CD14-positive monocyte (primary cell): ENCODE results near the gene OR51A4. TPM values are rescaled to one million over a fixed set of nuclear protein-coding genes. Genes with fewer than 3 reads are reported as not detected.

Experiments used
- DNase-seq, 3 donors: peaks; one replicate each; pipeline ENCODE4 v3.0.0-alpha.2; 2011 to 2022
- H2AFZ ChIP-seq: 2 replicates; pipeline ENCODE4 v1.6.0; 2012; ENCODE audit warnings: mild to moderate bottlenecking, low read depth, low read length, inconsistent platforms; ENCODE audit not compliant: insufficient read depth, poor library complexity, severe bottlenecking
- H3K27ac ChIP-seq, 2 donors: 1 replicate in 1 of 2; 2 replicates in 1 of 2; pipeline ENCODE4 v1.5.1; 2012 to 2013; ENCODE audit warnings: low read length in 2 of 2, control low read depth in 1 of 2, inconsistent platforms in 1 of 2, low read depth in 1 of 2, mild to moderate bottlenecking in 1 of 2
- H3K27me3 ChIP-seq, 2 donors: one replicate each; pipeline versions ENCODE4 v1.6.0 to v1.6.1; 2011 to 2013; ENCODE audit warnings: low read length in 2 of 2; ENCODE audit not compliant: control insufficient read depth in 2 of 2, insufficient read depth in 2 of 2
- H3K36me3 ChIP-seq, 2 donors: replicated peaks in 1 of 2; 1 replicate in 1 of 2; 2 replicates in 1 of 2; pipeline versions ENCODE4 v1.5.1 to v1.6.1; 2012 to 2013; ENCODE audit warnings: low read length in 2 of 2, control low read depth in 1 of 2, inconsistent platforms in 1 of 2, mild to moderate bottlenecking in 1 of 2; ENCODE audit not compliant: insufficient read depth in 2 of 2, control insufficient read depth in 1 of 2
- H3K4me1 ChIP-seq, 2 donors: 1 replicate in 1 of 2; 2 replicates in 1 of 2; pipeline versions ENCODE4 v1.5.1 to v1.6.1; 2012 to 2013; ENCODE audit warnings: low read length in 2 of 2, control low read depth in 1 of 2, inconsistent platforms in 1 of 2, mild to moderate bottlenecking in 1 of 2, moderate library complexity in 1 of 2; ENCODE audit not compliant: insufficient read depth in 2 of 2, control insufficient read depth in 1 of 2
- H3K4me2 ChIP-seq: replicated peaks from 2 replicates; pipeline ENCODE3; 2012; ENCODE audit warnings: low read length, moderate library complexity, mild to moderate bottlenecking; ENCODE audit not compliant: poor library complexity, severe bottlenecking; ENCODE audit errors: extremely low read depth
- H3K4me3 ChIP-seq, 3 experiments: fragments of 200-600 bp in 1 of 3; sonication (generic) in 1 of 3; replicated peaks in 1 of 3; 1 replicate in 2 of 3; 2 replicates in 1 of 3; pipeline ENCODE4 v1.5.1; 2011 to 2013; ENCODE audit warnings: low read length in 3 of 3, mild to moderate bottlenecking in 3 of 3, control low read depth in 2 of 3, low read depth in 2 of 3, inconsistent platforms in 1 of 3, moderate library complexity in 1 of 3
- H3K79me2 ChIP-seq: 2 replicates; pipeline ENCODE4 v1.6.0; 2012; ENCODE audit warnings: mild to moderate bottlenecking, control low read depth, inconsistent platforms, low read length, moderate library complexity; ENCODE audit not compliant: insufficient read depth
- H3K9ac ChIP-seq: 2 replicates; pipeline ENCODE4 v1.6.0; 2017; ENCODE audit warnings: low read length, mild to moderate bottlenecking; ENCODE audit not compliant: insufficient read depth, poor library complexity, severe bottlenecking
- H3K9me3 ChIP-seq, 2 donors: replicated peaks in 1 of 2; 1 replicate in 1 of 2; 2 replicates in 1 of 2; pipeline versions ENCODE4 v1.5.1 to v1.6.1; 2012 to 2013; ENCODE audit warnings: low read length in 2 of 2, control low read depth in 1 of 2; ENCODE audit not compliant: control insufficient read depth in 1 of 2, insufficient read depth in 1 of 2
- H4K20me1 ChIP-seq: 2 replicates; pipeline ENCODE4 v1.6.0; 2012; ENCODE audit warnings: mild to moderate bottlenecking, low read length, control low read depth, moderate library complexity; ENCODE audit not compliant: insufficient read depth
- H3K27ac Mint-ChIP-seq, 7 donors: one replicate each; pipeline ENCODE4 v1.8.0; 2020; ENCODE audit warnings: mild to moderate bottlenecking in 7 of 7, mixed read lengths in 7 of 7, moderate library complexity in 6 of 7, inconsistent platforms in 2 of 7
- H3K27me3 Mint-ChIP-seq, 3 donors: one replicate each; pipeline ENCODE4 v1.8.0; 2021 to 2022; ENCODE audit warnings: low read depth in 3 of 3, mild to moderate bottlenecking in 3 of 3, mixed read lengths in 3 of 3, moderate library complexity in 3 of 3, inconsistent platforms in 1 of 3
- H3K36me3 Mint-ChIP-seq, 2 donors: one replicate each; pipeline ENCODE4 v1.8.0; 2020; ENCODE audit warnings: mixed read lengths in 2 of 2, inconsistent platforms in 1 of 2, mild to moderate bottlenecking in 1 of 2
- H3K4me1 Mint-ChIP-seq: one replicate; pipeline ENCODE4 v1.8.0; 2020; ENCODE audit warnings: mild to moderate bottlenecking, mixed read lengths
- H3K4me3 Mint-ChIP-seq, 2 donors: one replicate each; pipeline ENCODE4 v1.8.0; 2020; ENCODE audit warnings: mild to moderate bottlenecking in 2 of 2, mixed read lengths in 2 of 2, moderate library complexity in 1 of 2
- H3K9me3 Mint-ChIP-seq, 7 donors: one replicate each; pipeline ENCODE4 v1.8.0; 2020 to 2022; ENCODE audit warnings: mixed read lengths in 7 of 7, mild to moderate bottlenecking in 6 of 7, moderate library complexity in 6 of 7, inconsistent platforms in 2 of 7
- CTCF ChIP-seq: fragments of 200-600 bp; IDR thresholded peaks from one replicate; pipeline ENCODE4 v1.8.0; 2022; ENCODE audit warnings: antibody characterized with exemption, mild to moderate bottlenecking
- WGBS: methylation state at CpG from one replicate; pipeline ENCODE4 v1.1.5; 2013; ENCODE audit warnings: missing lambda C conversion rate; ENCODE audit not compliant: insufficient coverage; 5-methylcytosine and 5-hydroxymethylcytosine counted together
- intact Hi-C, 2 donors: fragments of 100-400 bp; cut with micrococcal nuclease; formaldehyde crosslinking; loops; one replicate each; pipeline versions ENCODE4 v1.15.0 to v1.15.1; 2023
- polyA plus RNA-seq, 3 donors: library from polyadenylated mRNA; depleted of rRNA in 1 of 3; unstranded in 2 of 3; stranded (reverse) in 1 of 3; fragments of 300-500 nt in 2 of 3; fragments of >200 nt in 1 of 3; fragmentation: Illumina TruSeq in 2 of 3; gene quantifications; 1 replicate in 2 of 3; 2 replicates in 1 of 3; pipeline ENCODE4 v1.2.3, GENCODE V29; 2012 to 2021

The OR51A4 gene
- polyA plus RNA-seq, 3 donors, result not detected

GRCh38 chr11:4936745-4937144 lies 10.7 kb downstream of the OR51A4 start:
- H3K4me2 ChIP-seq, result no peak overlapping the region

DNA sequence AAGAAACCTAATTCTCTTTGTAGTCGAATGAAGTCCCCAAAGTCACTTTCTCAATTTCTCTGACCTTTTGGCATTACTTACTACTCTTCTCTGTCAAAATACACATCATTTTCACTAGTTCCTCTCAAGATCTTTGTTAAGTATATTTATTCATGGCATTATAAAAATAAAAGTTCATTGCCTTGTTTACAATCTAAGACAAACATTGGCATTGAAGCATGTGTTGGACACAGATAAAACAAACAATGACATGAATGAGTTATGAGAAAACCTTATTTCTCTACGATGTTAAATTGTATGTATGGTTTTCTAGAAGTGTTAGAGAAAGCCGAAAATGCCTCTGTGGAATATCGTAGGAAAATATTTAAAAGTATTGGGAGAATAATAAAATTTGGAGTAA lies 14.7 kb downstream of the OR51A4 start:
- Mint-ChIP-seq H3K27ac (no peak overlapping the region), H3K27me3 (peaks cover 0 to 2% (median 0%) of the 10 kb centered on the region in 3 donors), H3K4me3 (no peak overlapping the region), H3K36me3 (no peaks in the 10 kb centered on the region), H3K4me1 (no peaks in the 10 kb centered on the region), H3K9me3 (no peaks in the 10 kb centered on the region)
- H3K4me1 ChIP-seq, result no peaks in the 10 kb centered on the region
- no peaks in the 10 kb centered on the region for H4K20me1 ChIP-seq
- H3K27ac ChIP-seq, result no peak overlapping the region
- no peak for TF ChIP-seq CTCF
- no peaks in the 10 kb centered on the region for H3K36me3 ChIP-seq
- no peaks in the 10 kb centered on the region for H3K27me3 ChIP-seq
- no peak overlapping the region for H3K9ac ChIP-seq
- H2AFZ ChIP-seq, result no peak overlapping the region
- WGBS, result no CpG with 5 or more reads among the region's 4 CpGs
- H3K79me2 ChIP-seq, result no peaks in the 10 kb centered on the region
- no peak for DNase-seq
- H3K9me3 ChIP-seq, result no peaks in the 10 kb centered on the region
- no peak overlapping the region for H3K4me3 ChIP-seq
- no peak overlapping the region for H3K4me2 ChIP-seq
- intact Hi-C loops, result no loop called here

More at GRCh38 chr11:4936745-4937144, 10.7 kb downstream of the OR51A4 start:
- intact Hi-C loops, result no loop called here
- no CpG with 5 or more reads among the region's 3 CpGs for WGBS
- Histone ChIP-seq H3K27me3 (no peaks in the 10 kb centered on the region), H3K9me3 (no peaks in the 10 kb centered on the region), H2AFZ (no peak overlapping the region), H3K79me2 (no peaks in the 10 kb centered on the region), H3K36me3 (no peaks in the 10 kb centered on the region), H3K4me1 (no peaks in the 10 kb centered on the region), H3K9ac (no peak overlapping the region), H4K20me1 (no peaks in the 10 kb centered on the region), H3K4me3 (no peak overlapping the region), H3K27ac (no peak overlapping the region)
- H3K4me1 Mint-ChIP-seq, result no peaks in the 10 kb centered on the region
- peaks cover 0 to 3% (median 0%) of the 10 kb centered on the region in 7 donors for H3K9me3 Mint-ChIP-seq
- H3K36me3 Mint-ChIP-seq, result no peaks in the 10 kb centered on the region
- H3K27ac Mint-ChIP-seq, result no peak overlapping the region
- H3K27me3 Mint-ChIP-seq, result peaks cover 0 to 2% (median 0%) of the 10 kb centered on the region in 3 donors
- no peak for TF ChIP-seq CTCF
- no peak overlapping the region for H3K4me3 Mint-ChIP-seq
- DNase-seq, result no peak
